Measurements from ENCODE around the gene ZFP57.
"Not testable (repeated sequence)": the region's sequence is repeated elsewhere in the genome, so short reads cannot be mapped to it uniquely, and the experiment has no call there.

ZFP57 gene

GRCh38 chr6:29696147-29697125 lies 15.5 kb upstream of the ZFP57 start:
- DNase-seq (ENCODE audit: low read depth, low spot score): no peak

GRCh38 chr6:29694637-29695036 lies 13.7 kb upstream of the ZFP57 start:
- no peak for DNase-seq (ENCODE audit: low read depth, low spot score)

GRCh38 chr6:29685718-29686326 lies 4.9 kb upstream of the ZFP57 start:
- no peak for DNase-seq (ENCODE audit: low read depth, low spot score)

GRCh38 chr6:29681811-29682210 lies 859 bp upstream of the ZFP57 start:
- no peak for DNase-seq (ENCODE audit: low read depth, low spot score)

- no peak for DNase-seq (ENCODE audit: low read depth, low spot score)
Observed at GRCh38 chr6:29680416-29680815, 536 bp downstream of the ZFP57 start.

- no peak for DNase-seq (ENCODE audit: low read depth, low spot score)
Observed at GRCh38 chr6:29679962-29680361, 990 bp downstream of the ZFP57 start.

- DNase-seq (ENCODE audit: low read depth, low spot score): no peak
Observed at GRCh38 chr6:29678114-29678513, 2.8 kb downstream of the ZFP57 start.

GRCh38 chr6:29676981-29677601 lies 3.9 kb downstream of the ZFP57 start:
- DNase-seq (ENCODE audit: low read depth, low spot score): no peak

GRCh38 chr6:29675561-29675960 lies 5.4 kb downstream of the ZFP57 start:
- DNase-seq (ENCODE audit: low read depth, low spot score): no peak

- no peak for DNase-seq (ENCODE audit: low read depth, low spot score)
Observed at GRCh38 chr6:29674008-29674407, 6.9 kb downstream of the ZFP57 start.

GRCh38 chr6:29673161-29673560 lies 7.8 kb downstream of the ZFP57 start:
- DNase-seq (ENCODE audit: low read depth, low spot score): no peak

- not testable (repeated sequence) for DNase-seq (ENCODE audit: low read depth, low spot score)
Observed at GRCh38 chr6:29672116-29672515, 8.8 kb downstream of the ZFP57 start.

GRCh38 chr6:29671026-29671425 lies 9.9 kb downstream of the ZFP57 start:
- no peak for DNase-seq (ENCODE audit: low read depth, low spot score)

GRCh38 chr6:29667158-29667557 lies 13.8 kb downstream of the ZFP57 start:
- no peak for DNase-seq (ENCODE audit: low read depth, low spot score)

- no peak for DNase-seq (ENCODE audit: low read depth, low spot score)
Observed at GRCh38 chr6:29666826-29667130, 14.2 kb downstream of the ZFP57 start.

GRCh38 chr6:29665942-29666825 lies 14.8 kb downstream of the ZFP57 start:
- DNase-seq (ENCODE audit: low read depth, low spot score): no peak

GRCh38 chr6:29663300-29664042 lies 17.5 kb downstream of the ZFP57 start:
- DNase-seq (ENCODE audit: low read depth, low spot score): no peak

GRCh38 chr6:29661502-29662141 lies 19.3 kb downstream of the ZFP57 start:
- DNase-seq (ENCODE audit: low read depth, low spot score): not testable (repeated sequence)

GRCh38 chr6:29661071-29661470 lies 19.9 kb downstream of the ZFP57 start:
- DNase-seq (ENCODE audit: low read depth, low spot score): no peak

GRCh38 chr6:29656798-29657197 lies 24.2 kb downstream of the ZFP57 start, which contains the start of gene MOG:
Gene MOG (plus strand): TSS chr6:29657092. CDS start chr6:29657210, 118 bp downstream.
- no peak for DNase-seq (ENCODE audit: low read depth, low spot score)
